HepG2 (cell line): ENCODE results near the gene TRIO. TPM values are rescaled to one million over a fixed set of nuclear protein-coding genes. Genes with fewer than 3 reads are reported as not detected.

Experiments
- ATAC-seq: fragments of 200-7000 bp; cut with Tn5 transposase; 3 replicates; pipeline ENCODE4 v1.9.1; 2020; ENCODE audit warnings: mild to moderate bottlenecking, moderate library complexity
- BruUV-seq: library from RNA; stranded (reverse); fragments of 400-500 nt; replicated peaks from 2 replicates; lab custom pipeline; 2021; lab: Mats Ljungman, UMichigan
- CTCF ChIA-PET: fragments of 300-600 bp; formaldehyde crosslinking; extraction: SDS; loops from one replicate; lab custom pipeline; 2021; ENCODE audit warnings: low total read pairs, inconsistent platforms, low intra/inter-chr PET ratio; lab: Yijun Ruan, JAX
- POLR2A ChIA-PET: fragments of 350-600 bp; sonication (Branson Sonifier 250); formaldehyde crosslinking; loops from one replicate; lab custom pipeline; 2020; ENCODE audit warnings: antibody characterized with exemption, inconsistent platforms; lab: Yijun Ruan, JAX
- DNase-seq: peaks from one replicate; pipeline ENCODE4 v3.0.0-alpha.2; 2015; ENCODE audit warnings: low spot score
- FAIRE-seq: peaks from 3 replicates; lab custom pipeline; 2011; peaks lifted over from hg19 to GRCh38; lab: Jason Lieb, UNC
- H2AFZ ChIP-seq: one replicate; pipeline ENCODE4 v1.6.1; 2011; ENCODE audit warnings: low read length, inconsistent platforms
- H3K27ac ChIP-seq: fragments of 300-600 bp; 3 replicates; pipeline ENCODE4 v1.8.0; 2011; ENCODE audit warnings: mixed run types, mild to moderate bottlenecking, mixed read lengths, low read length, inconsistent platforms; ENCODE audit not compliant: insufficient read depth; ENCODE audit errors: extremely low read length
- H3K27me3 ChIP-seq, 2 experiments: fragments of 200-600 bp in 1 of 2; 2 replicates in 1 of 2; 3 replicates in 1 of 2; pipeline versions ENCODE4 v1.6.0 to v1.8.0; 2011; ENCODE audit warnings: low read length in 2 of 2, mild to moderate bottlenecking in 2 of 2, moderate library complexity in 2 of 2, inconsistent platforms in 1 of 2; ENCODE audit not compliant: insufficient read depth in 2 of 2, control insufficient read depth in 1 of 2
- H3K36me3 ChIP-seq, 2 experiments: fragments of 200-600 bp in 1 of 2; replicated peaks in 1 of 2; 2 replicates in 1 of 2; 3 replicates in 1 of 2; pipeline versions ENCODE4 v1.5.1 to v1.8.0; 2011; ENCODE audit warnings: low read length in 2 of 2, inconsistent platforms in 1 of 2; ENCODE audit not compliant: insufficient read depth in 2 of 2, control insufficient read depth in 1 of 2
- H3K4me1 ChIP-seq: 2 replicates; pipeline ENCODE4 v1.5.1; 2012; ENCODE audit warnings: low read length, inconsistent platforms; ENCODE audit not compliant: insufficient read depth
- H3K4me2 ChIP-seq: 2 replicates; pipeline ENCODE4 v1.6.0; 2011; ENCODE audit warnings: low read depth, low read length, inconsistent platforms
- H3K4me3 ChIP-seq, 3 experiments: fragments of 200-600 bp in 1 of 3; sonication (generic), shearing (Covaris generic) in 1 of 3; replicated peaks in 1 of 3; 2 replicates each; pipeline ENCODE4 v1.5.1; 2011 to 2016; ENCODE audit warnings: low read length in 3 of 3, inconsistent platforms in 2 of 3, low read depth in 2 of 3, mild to moderate bottlenecking in 2 of 3, control low read depth in 1 of 3, mixed read lengths in 1 of 3; ENCODE audit not compliant: insufficient read depth in 1 of 3
- H3K79me2 ChIP-seq: one replicate; pipeline ENCODE4 v1.6.1; 2011; ENCODE audit warnings: low read length, inconsistent platforms; ENCODE audit not compliant: insufficient read depth
- H3K9ac ChIP-seq: 2 replicates; pipeline ENCODE4 v1.6.0; 2011; ENCODE audit warnings: mild to moderate bottlenecking, low read depth, low read length, inconsistent platforms; ENCODE audit not compliant: insufficient read depth
- H3K9me3 ChIP-seq: 2 replicates; pipeline ENCODE4 v1.5.1; 2012; ENCODE audit warnings: mild to moderate bottlenecking, low read length
- H4K20me1 ChIP-seq: 2 replicates; pipeline ENCODE4 v1.6.0; 2011; ENCODE audit warnings: inconsistent platforms, mild to moderate bottlenecking, low read length, moderate library complexity; ENCODE audit not compliant: insufficient read depth
- HDAC2 ChIP-seq: sonication (generic); formaldehyde crosslinking; IDR thresholded peaks from 2 replicates; pipeline ENCODE4 v1.4.0; 2020; ENCODE audit warnings: missing genetic modification reagents
- MAFK ChIP-seq, 2 experiments: IDR thresholded peaks in 1 of 2; conservative IDR thresholded peaks in 1 of 2; 2 replicates each; pipeline ENCODE4 v1.6.1; 2011; ENCODE audit warnings: improper control_type of control experiment in 2 of 2, low read length in 2 of 2
- MZF1 ChIP-seq: sonication (generic); formaldehyde crosslinking; IDR thresholded peaks from 2 replicates; pipeline ENCODE4 v1.8.1; 2023; ENCODE audit warnings: mild to moderate bottlenecking, missing genetic modification reagents, borderline replicate concordance
- NCOA1 ChIP-seq: sonication (generic); formaldehyde crosslinking; IDR thresholded peaks from 2 replicates; pipeline ENCODE4 v1.9.0; 2021; ENCODE audit warnings: missing genetic modification reagents
- NCOR1 ChIP-seq: fragments of 200-600 bp; sonication (generic); IDR thresholded peaks from 2 replicates; pipeline ENCODE4 v1.7.0; 2017; ENCODE audit warnings: antibody characterized with exemption, low read length, borderline replicate concordance
- NR2F2 ChIP-seq: IDR thresholded peaks from 2 replicates; pipeline ENCODE4 v1.6.1; 2012; ENCODE audit warnings: low read depth, inconsistent platforms, borderline replicate concordance
- PHB2 ChIP-seq: fragments of 450-650 bp; IDR thresholded peaks from 2 replicates; pipeline ENCODE4 v1.6.1; 2018; ENCODE audit not compliant: partially characterized antibody
- PHF8 ChIP-seq: sonication (generic); formaldehyde crosslinking; IDR thresholded peaks from 2 replicates; pipeline ENCODE4 v1.5.0; 2020; ENCODE audit warnings: missing genetic modification reagents
- RFXAP ChIP-seq: sonication (generic); formaldehyde crosslinking; IDR thresholded peaks from 2 replicates; pipeline ENCODE4 v1.4.0; 2020; ENCODE audit warnings: missing genetic modification reagents, borderline replicate concordance
- THAP11 ChIP-seq: IDR thresholded peaks from 2 replicates; pipeline ENCODE4 v1.6.1; 2016; ENCODE audit warnings: missing biosample characterization, missing genetic modification reagents
- ZBTB10 ChIP-seq: sonication (generic); formaldehyde crosslinking; IDR thresholded peaks from 2 replicates; pipeline ENCODE4 v1.4.0; 2020; ENCODE audit warnings: missing genetic modification reagents, borderline replicate concordance
- ZMYM2 ChIP-seq: sonication (generic); formaldehyde crosslinking; IDR thresholded peaks from 2 replicates; pipeline ENCODE4 v1.8.0; 2022; ENCODE audit warnings: mild to moderate bottlenecking, missing genetic modification reagents
- ZNF589 ChIP-seq: sonication (generic); formaldehyde crosslinking; conservative IDR thresholded peaks from 2 replicates; pipeline ENCODE4 v1.8.0; 2022; ENCODE audit warnings: mild to moderate bottlenecking, moderate library complexity, missing genetic modification reagents
- ZNF644 ChIP-seq: IDR thresholded peaks from 2 replicates; pipeline ENCODE4 v1.6.1; 2016; ENCODE audit warnings: low read depth
- ZNF672 ChIP-seq: sonication (generic); formaldehyde crosslinking; IDR thresholded peaks from 2 replicates; pipeline ENCODE4 v1.8.1; 2022; ENCODE audit warnings: missing genetic modification reagents
- ZNF740 ChIP-seq: sonication (generic); formaldehyde crosslinking; IDR thresholded peaks from 2 replicates; pipeline ENCODE4 v1.4.0; 2020; ENCODE audit warnings: missing genetic modification reagents
- ZNF816 ChIP-seq: sonication (generic); formaldehyde crosslinking; IDR thresholded peaks from 2 replicates; pipeline ENCODE4 v1.8.0; 2022; ENCODE audit warnings: missing genetic modification reagents, mild to moderate bottlenecking, borderline replicate concordance
- ZNF841 ChIP-seq: sonication (generic); formaldehyde crosslinking; IDR thresholded peaks from 2 replicates; pipeline ENCODE4 v1.8.1; 2023; ENCODE audit warnings: missing genetic modification reagents, borderline replicate concordance
- WGBS: methylation state at CpG from one replicate; pipeline ENCODE4 v1.1.6; 2017; ENCODE audit warnings: low lambda C conversion rate; 5-methylcytosine and 5-hydroxymethylcytosine counted together
- in situ Hi-C: cut with HindIII; loops from 2 replicates; pipeline ENCODE4 v1.10.0; 2017; ENCODE audit warnings: low pct_unique_long_range_greater_than_20kb; ENCODE audit not compliant: extremely low pct_ligation_motif_present
- intact Hi-C: fragments of 100-400 bp; cut with micrococcal nuclease; formaldehyde crosslinking; loops from one replicate; pipeline ENCODE4 v1.10.0; 2022; ENCODE audit not compliant: unreplicated experiment
- polyA plus RNA-seq, 8 experiments: library from polyadenylated mRNA; depleted of rRNA in 3 of 8; stranded (reverse) in 7 of 8; unstranded in 1 of 8; fragments of >200 nt; fragmentation: Illumina TruSeq in 4 of 8; extraction: Trizol in 4 of 8; gene quantifications; 2 replicates each; pipeline versions ENCODE4 v1.2.1 to v1.2.3, GENCODE V29; 2011 to 2016; ENCODE audit warnings: low read depth in 4 of 8, missing spikeins in 1 of 8, mixed read lengths in 1 of 8; ENCODE audit not compliant: insufficient read depth in 1 of 8
- total RNA-seq, 5 experiments: library from RNA; depleted of rRNA; stranded (reverse); fragments of >200 nt; fragmentation: Illumina TruSeq; extraction: Trizol; gene quantifications; 2 replicates each; pipeline ENCODE4 v1.2.3, GENCODE V29; 2016; ENCODE audit warnings: low read depth in 1 of 5
- TF ChIP-seq, protein P1 (sequence below): sonication (generic); formaldehyde crosslinking; conservative IDR thresholded peaks from 2 replicates; pipeline ENCODE4 v1.4.0; 2020; ENCODE audit warnings: mild to moderate bottlenecking, missing genetic modification reagents, moderate library complexity

Gene TRIO
- total and polyA plus RNA-seq, 2 of the 13 experiments (the other 11 are each of a cell fraction or from before 2014, with no cell fraction given), result 45.2 to 45.9 TPM

- CTCF ChIA-PET, result no interaction called here
- peaks cover 2 to 16% of the 10 kb centered on the region in 2 experiments; a peak in 3 of 5 replicates for H3K27me3 ChIP-seq
- H3K4me3 ChIP-seq, result no peak overlapping the region
- H3K9ac ChIP-seq, result no peak overlapping the region
- in situ Hi-C loops, result no loop called here
- intact Hi-C loops, result no loop called here
- BruUV-seq, result no TSS peak
- H3K4me2 ChIP-seq, result no peak overlapping the region
- no peak for DNase-seq
- POLR2A ChIA-PET, result interaction anchor here (1.5 to 1.7 kb wide), 2 partner anchors 8 to 16 kb away, joined by 3 read pairs; no protein-coding TSS in a partner anchor
- no peak for FAIRE-seq
- no peaks in the 10 kb centered on the region for H3K79me2 ChIP-seq
- H3K4me1 ChIP-seq, result peaks cover 34% of the 10 kb centered on the region
- H4K20me1 ChIP-seq, result no peaks in the 10 kb centered on the region
- H3K36me3 ChIP-seq, result no peaks in the 10 kb centered on the region
- no peak overlapping the region for H2AFZ ChIP-seq
- no peak for ATAC-seq
- TF ChIP-seq ZNF740 (CRISPR knock-in tag) (no peak), NCOR1 (no peak), MAFK (conservative IDR thresholded peaks at IDR 0.05 in 1 of 2, IDR thresholded peaks at IDR 0.05 in 1 of 2; ENCODE audit: low read length in 2 of 2) (no peak), ZBTB10 (no peak), NCOA1 (CRISPR knock-in tag) (no peak), NR2F2 (no peak), MZF1 (CRISPR knock-in tag) (no peak), RFXAP (CRISPR knock-in tag) (no peak), HDAC2 (no peak), PHF8 (no peak), ZNF672 (CRISPR knock-in tag) (no peak), ZNF816 (CRISPR knock-in tag) (no peak), ZNF589 (CRISPR knock-in tag) (no peak), ZMYM2 (no peak), ZNF841 (CRISPR knock-in tag) (no peak), PHB2 (no peak), ZNF644 (CRISPR knock-in tag) (no peak), THAP11 (CRISPR knock-in tag) (no peak)
- TF ChIP-seq, protein P1, sequence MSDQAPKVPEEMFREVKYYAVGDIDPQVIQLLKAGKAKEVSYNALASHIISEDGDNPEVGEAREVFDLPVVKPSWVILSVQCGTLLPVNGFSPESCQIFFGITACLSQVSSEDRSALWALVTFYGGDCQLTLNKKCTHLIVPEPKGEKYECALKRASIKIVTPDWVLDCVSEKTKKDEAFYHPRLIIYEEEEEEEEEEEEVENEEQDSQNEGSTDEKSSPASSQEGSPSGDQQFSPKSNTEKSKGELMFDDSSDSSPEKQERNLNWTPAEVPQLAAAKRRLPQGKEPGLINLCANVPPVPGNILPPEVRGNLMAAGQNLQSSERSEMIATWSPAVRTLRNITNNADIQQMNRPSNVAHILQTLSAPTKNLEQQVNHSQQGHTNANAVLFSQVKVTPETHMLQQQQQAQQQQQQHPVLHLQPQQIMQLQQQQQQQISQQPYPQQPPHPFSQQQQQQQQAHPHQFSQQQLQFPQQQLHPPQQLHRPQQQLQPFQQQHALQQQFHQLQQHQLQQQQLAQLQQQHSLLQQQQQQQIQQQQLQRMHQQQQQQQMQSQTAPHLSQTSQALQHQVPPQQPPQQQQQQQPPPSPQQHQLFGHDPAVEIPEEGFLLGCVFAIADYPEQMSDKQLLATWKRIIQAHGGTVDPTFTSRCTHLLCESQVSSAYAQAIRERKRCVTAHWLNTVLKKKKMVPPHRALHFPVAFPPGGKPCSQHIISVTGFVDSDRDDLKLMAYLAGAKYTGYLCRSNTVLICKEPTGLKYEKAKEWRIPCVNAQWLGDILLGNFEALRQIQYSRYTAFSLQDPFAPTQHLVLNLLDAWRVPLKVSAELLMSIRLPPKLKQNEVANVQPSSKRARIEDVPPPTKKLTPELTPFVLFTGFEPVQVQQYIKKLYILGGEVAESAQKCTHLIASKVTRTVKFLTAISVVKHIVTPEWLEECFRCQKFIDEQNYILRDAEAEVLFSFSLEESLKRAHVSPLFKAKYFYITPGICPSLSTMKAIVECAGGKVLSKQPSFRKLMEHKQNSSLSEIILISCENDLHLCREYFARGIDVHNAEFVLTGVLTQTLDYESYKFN (CRISPR knock-in tag), result no peak
- WGBS, result 17% methylated on average over 2 of the region's 2 CpGs
- no peak overlapping the region for H3K27ac ChIP-seq
- peaks cover 5% of the 10 kb centered on the region; the same call in 1 of the 2 replicates for H3K9me3 ChIP-seq
Measured at GRCh38 chr5:14133394-14133793, 9.7 kb upstream of the TRIO start.
